ENCODE data around the gene POU2F1. TPM values are rescaled to one million over a fixed set of nuclear protein-coding genes. Genes with fewer than 3 reads are reported as not detected.

POU2F1 gene
- total RNA-seq, 4 donors from 2014 or later, result 21.0 to 33.7 (median 21.8) TPM

DNA sequence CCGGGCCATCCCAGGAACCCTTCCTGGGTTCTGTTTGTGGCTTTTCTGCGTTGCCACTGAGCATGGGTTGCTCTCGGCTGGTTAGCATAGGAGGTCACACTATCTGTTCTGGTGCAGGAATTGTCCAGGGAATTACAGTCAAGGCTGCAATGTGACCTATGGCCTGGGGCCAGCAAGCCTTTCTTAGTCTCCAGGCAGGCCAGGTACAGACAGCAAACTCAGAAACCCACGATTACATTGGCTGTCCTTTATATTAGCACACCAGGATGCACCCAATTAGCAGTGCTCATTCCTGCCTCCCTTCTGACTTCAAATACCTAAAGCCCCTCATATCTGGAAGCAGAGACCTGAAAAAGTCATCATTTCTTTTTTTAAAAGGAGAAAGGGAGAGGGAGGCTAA, 242.4 kb downstream of the POU2F1 start:
- 70 to 78% methylated on average over 4 of the region's 4 CpGs for WGBS, 2 donors
- Histone ChIP-seq H3K27ac (no peak overlapping the region), H3K27me3 (no peaks in the 10 kb centered on the region), H3K4me3 (no peak overlapping the region), H3K36me3 (no peaks in the 10 kb centered on the region), H3K9me3 (no peaks in the 10 kb centered on the region), H3K4me1 (no peaks in the 10 kb centered on the region)
- no peak for TF ChIP-seq CTCF (IDR thresholded peaks at IDR 0.05)
- TF ChIP-seq EP300 (IDR thresholded peaks at IDR 0.05), result no peak
- DNase-seq (ENCODE audit: low spot score in 2 of 2), result no peak

DNA sequence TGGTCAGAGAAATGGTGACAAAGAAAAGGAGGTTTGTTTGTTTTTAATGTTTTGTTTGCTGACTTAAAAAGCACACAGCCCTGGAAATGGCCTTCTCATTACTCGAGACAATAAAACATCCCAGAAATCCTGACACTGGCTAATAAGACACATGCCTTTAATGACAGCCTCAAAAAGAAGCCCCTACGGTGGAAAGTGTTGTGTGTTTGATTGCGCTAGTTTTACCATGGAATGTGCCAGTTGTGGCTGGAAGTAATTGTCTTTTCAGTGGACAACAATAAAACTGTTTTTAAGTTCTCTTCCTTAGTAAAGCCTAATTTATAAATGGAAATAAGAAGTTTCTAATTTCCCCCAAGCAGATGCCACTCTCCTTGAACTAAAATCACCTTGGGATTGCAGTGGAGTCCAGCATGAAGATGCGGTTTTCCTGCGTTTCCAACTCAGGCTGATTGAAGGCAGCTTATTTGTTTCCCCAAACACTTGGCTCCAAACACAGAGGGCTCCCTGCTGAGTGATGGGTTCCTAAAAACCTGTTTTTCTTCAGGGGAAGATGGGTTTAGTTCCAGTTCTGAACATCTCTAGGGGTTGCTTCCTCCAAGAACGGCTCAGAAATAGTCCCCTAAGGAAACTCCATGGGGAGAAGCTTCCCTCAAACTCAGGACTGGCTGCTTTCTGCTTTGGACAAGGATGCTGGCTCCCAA, 243.3 kb downstream of the POU2F1 start:
- DNase-seq (ENCODE audit: low spot score in 2 of 2), result no peak
- H3K36me3 ChIP-seq, result no peaks in the 10 kb centered on the region
- H3K4me3 ChIP-seq, result no peak overlapping the region
- no peaks in the 10 kb centered on the region for H3K9me3 ChIP-seq
- H3K27me3 ChIP-seq, result no peaks in the 10 kb centered on the region
- H3K4me1 ChIP-seq, result no peaks in the 10 kb centered on the region
- 59 to 61% methylated on average over 6 of the region's 6 CpGs for WGBS, 2 donors
- no peak overlapping the region for H3K27ac ChIP-seq
- TF ChIP-seq EP300 (IDR thresholded peaks at IDR 0.05), result no peak
- TF ChIP-seq CTCF (IDR thresholded peaks at IDR 0.05), result no peak
- TF ChIP-seq POLR2A (IDR thresholded peaks at IDR 0.05), result no peak

DNA sequence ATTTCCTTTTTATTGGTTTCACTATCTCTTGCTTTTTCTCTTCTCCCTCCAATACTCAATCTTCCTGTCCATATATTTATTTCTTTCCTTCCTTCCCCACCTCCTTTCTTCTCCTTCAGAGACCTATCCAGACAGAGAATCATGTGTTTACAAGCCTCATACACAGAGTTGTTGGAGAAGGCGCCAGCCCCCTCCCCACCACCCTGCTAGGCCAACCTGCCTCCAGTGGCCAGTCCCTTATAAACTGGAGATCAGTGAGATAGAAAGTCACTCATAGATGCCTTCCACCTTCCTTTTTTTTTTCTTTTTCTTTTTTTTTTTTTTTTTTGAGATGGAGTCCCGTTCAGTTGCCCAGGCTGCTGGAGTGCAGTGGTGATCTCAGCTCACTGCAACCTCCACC, 244.3 kb downstream of the POU2F1 start:
- H3K36me3 ChIP-seq, result no peaks in the 10 kb centered on the region
- H3K4me1 ChIP-seq, result no peaks in the 10 kb centered on the region
- no peak overlapping the region for H3K4me3 ChIP-seq
- 92 to 98% methylated on average over 2 of the region's 2 CpGs for WGBS, 2 donors
- H3K9me3 ChIP-seq, result no peaks in the 10 kb centered on the region
- H3K27me3 ChIP-seq, result no peaks in the 10 kb centered on the region
- H3K27ac ChIP-seq, result no peak overlapping the region
- TF ChIP-seq CTCF (IDR thresholded peaks at IDR 0.05), result no peak
- TF ChIP-seq POLR2A (IDR thresholded peaks at IDR 0.05), result no peak
- no peak for TF ChIP-seq EP300 (IDR thresholded peaks at IDR 0.05)
- no peak for DNase-seq (ENCODE audit: low spot score in 2 of 2)

- no peaks in the 10 kb centered on the region for H3K27me3 ChIP-seq
- H3K27ac ChIP-seq, result no peak overlapping the region
- H3K9me3 ChIP-seq, result no peaks in the 10 kb centered on the region
- WGBS, 2 donors, result 65 to 67% methylated on average over 1 of the region's 1 CpG
- no peak for DNase-seq (ENCODE audit: low spot score in 2 of 2)
- H3K4me1 ChIP-seq, result no peaks in the 10 kb centered on the region
- no peaks in the 10 kb centered on the region for H3K36me3 ChIP-seq
- TF ChIP-seq POLR2A (IDR thresholded peaks at IDR 0.05) (no peak), EP300 (IDR thresholded peaks at IDR 0.05) (no peak), CTCF (IDR thresholded peaks at IDR 0.05) (no peak)
- no peak overlapping the region for H3K4me3 ChIP-seq
These were observed 245.1 kb downstream of the POU2F1 start for GRCh38 chr1:167465743-167466142.

GRCh38 chr1:167467126-167467710, 246.5 kb downstream of the POU2F1 start:
- TF ChIP-seq EP300 (IDR thresholded peaks at IDR 0.05), result no peak
- no peak for TF ChIP-seq POLR2A (IDR thresholded peaks at IDR 0.05)
- no peak for TF ChIP-seq CTCF (IDR thresholded peaks at IDR 0.05)
- no peak overlapping the region for H3K27ac ChIP-seq
- H3K4me1 ChIP-seq, result no peaks in the 10 kb centered on the region
- 81 to 84% methylated on average over 15 of the region's 15 CpGs for WGBS, 2 donors
- H3K36me3 ChIP-seq, result no peaks in the 10 kb centered on the region
- no peak for DNase-seq (ENCODE audit: low spot score in 2 of 2)
- H3K9me3 ChIP-seq, result no peaks in the 10 kb centered on the region
- no peak overlapping the region for H3K4me3 ChIP-seq
- no peaks in the 10 kb centered on the region for H3K27me3 ChIP-seq

All from tibial nerve (tissue), 4 donors.